ENCODE results near the gene FN1.

GRCh38 chr2:215374642-215375466 lies 61.0 kb downstream of the FN1 start:
- no peak for TF ChIP-seq CTCF (IDR thresholded peaks at IDR 0.05)
- no peak for TF ChIP-seq POLR2AphosphoS5 (IDR thresholded peaks at IDR 0.05)
- TF ChIP-seq EP300 (IDR thresholded peaks at IDR 0.05): no peak
